GM12891 (cell line): ENCODE data around the gene KIF3C.

Source experiments
- DNase-seq: peaks from one replicate; pipeline ENCODE4 v3.0.0; 2011; ENCODE audit warnings: low spot score; ENCODE audit not compliant: insufficient read length
- FAIRE-seq: peaks from 2 replicates; lab custom pipeline; 2011; peaks lifted over from hg19 to GRCh38; lab: Jason Lieb, UNC
- PAX5 ChIP-seq: IDR thresholded peaks from 2 replicates; pipeline ENCODE4 v1.6.1; 2011; ENCODE audit warnings: low read length, moderate library complexity, mild to moderate bottlenecking; ENCODE audit not compliant: insufficient read depth, severe bottlenecking
- POLR2A ChIP-seq: IDR thresholded peaks from 2 replicates; pipeline ENCODE4 v1.6.1; 2011; ENCODE audit warnings: low read depth, low read length, control low read depth
- POLR2AphosphoS5 ChIP-seq: IDR thresholded peaks from 2 replicates; pipeline ENCODE4 v1.6.1; 2011; ENCODE audit warnings: low read depth, low read length, control low read depth
- POU2F2 ChIP-seq: IDR thresholded peaks from 2 replicates; pipeline ENCODE4 v1.6.1; 2011; ENCODE audit warnings: low read depth, mild to moderate bottlenecking, control low read depth, low read length, moderate library complexity
- SPI1 ChIP-seq: IDR thresholded peaks from 2 replicates; pipeline ENCODE4 v1.6.1; 2011; ENCODE audit warnings: low read depth, low read length, control low read depth
- TAF1 ChIP-seq: IDR thresholded peaks from 2 replicates; pipeline ENCODE4 v1.6.1; 2011; ENCODE audit warnings: low read depth, low read length, control low read depth

The KIF3C gene

DNA sequence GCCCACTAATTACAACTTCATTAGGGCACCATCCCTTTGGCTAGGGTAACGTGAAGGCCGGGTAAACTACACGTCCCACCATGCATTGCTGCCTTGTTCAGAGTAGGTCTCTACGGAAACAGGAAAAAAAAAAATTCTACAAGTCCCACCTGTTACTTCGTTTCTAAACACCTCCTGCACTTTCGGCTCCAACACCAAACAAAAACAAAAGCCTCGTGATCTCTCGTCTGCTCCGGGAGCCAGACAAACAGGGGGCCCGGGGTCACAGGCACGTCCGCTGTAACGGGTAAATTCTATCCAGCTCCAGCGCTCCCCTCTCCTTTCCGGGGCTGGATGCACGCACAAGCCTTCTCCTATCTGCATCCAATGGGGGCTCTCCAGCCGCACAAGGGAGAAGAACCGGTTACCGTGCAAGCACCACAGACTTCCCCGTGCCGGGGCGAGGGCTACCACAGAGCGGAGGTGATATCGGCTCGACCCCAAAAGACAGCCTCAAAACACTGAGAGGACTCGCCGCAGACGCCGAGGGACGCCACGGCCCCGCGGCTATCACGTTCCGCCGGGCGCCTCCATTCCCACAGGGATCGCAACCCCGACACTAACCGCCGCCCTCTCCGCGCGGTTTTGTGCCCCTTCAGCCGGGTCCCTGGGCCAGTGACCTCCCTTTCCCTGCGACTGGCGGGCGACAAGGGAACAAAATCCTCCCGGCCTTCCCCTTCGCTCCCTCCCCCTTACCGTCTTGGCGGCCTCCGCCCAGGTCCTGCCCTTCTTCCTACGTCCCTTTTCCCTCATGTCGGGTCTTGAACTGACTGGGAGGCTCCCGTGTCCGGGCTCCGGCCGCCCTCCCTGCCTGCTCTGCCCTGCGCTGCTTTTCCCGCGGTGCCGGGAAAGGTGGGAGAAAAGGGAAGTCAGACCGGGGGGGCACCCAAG, 104.6 kb downstream of the KIF3C start:
- TF ChIP-seq POU2F2: no peak
- no peak for TF ChIP-seq PAX5
- TF ChIP-seq SPI1: peak; percentile 35; the same call in 1 of the 2 replicates
- no peak for TF ChIP-seq TAF1
- no peak; the same call in 1 of the 2 replicates for TF ChIP-seq POLR2A
- no peak; the same call in none of the 2 replicates for TF ChIP-seq POLR2AphosphoS5
- FAIRE-seq (peak; percentile 93), DNase-seq (peak; percentile 37)
